ENCODE results near the gene GFM2.

Gene GFM2

DNA sequence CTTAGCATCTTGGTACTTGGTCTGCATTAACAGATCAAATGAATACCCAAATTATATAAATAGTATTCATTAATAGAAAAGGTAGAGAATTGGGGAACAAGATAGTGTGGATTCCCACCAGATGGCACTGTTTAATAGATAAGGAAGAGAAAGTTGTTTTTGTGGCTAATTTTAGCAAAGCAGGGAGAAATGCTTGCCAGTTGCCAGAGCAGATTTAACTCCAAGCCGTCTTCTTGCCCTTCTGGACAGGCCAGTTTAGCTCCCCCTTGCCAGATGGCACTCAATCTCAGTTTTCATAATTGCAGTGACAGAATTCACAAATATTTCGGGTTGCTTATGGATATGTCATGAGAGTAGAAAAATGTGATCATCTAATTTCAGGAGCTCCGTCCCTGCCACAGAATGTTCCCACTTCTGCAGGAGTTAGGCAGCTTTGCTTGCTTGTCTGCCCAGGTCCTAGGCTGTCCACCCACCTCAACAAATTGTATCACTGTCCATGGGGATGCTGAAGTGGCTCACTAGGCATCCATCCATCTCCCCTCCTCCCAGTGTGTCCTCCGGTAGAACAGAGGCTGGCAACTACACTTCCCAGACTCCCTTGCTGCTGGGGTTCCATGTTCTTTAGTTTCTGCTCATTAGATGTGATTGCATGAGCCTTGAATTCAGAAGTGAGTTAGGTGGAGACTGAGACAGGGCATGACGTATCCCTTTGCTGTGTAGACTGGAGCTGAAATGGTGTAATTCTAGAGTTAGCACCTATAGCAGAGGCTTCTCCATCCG, 93.7 kb downstream of the GFM2 start:
- no peak overlapping the region for H3K4me3 ChIP-seq (ENCODE audit: low read depth, low read length)
- DNase-seq (ENCODE audit: low read depth), result peak; percentile 43
- TF ChIP-seq, protein P1, sequence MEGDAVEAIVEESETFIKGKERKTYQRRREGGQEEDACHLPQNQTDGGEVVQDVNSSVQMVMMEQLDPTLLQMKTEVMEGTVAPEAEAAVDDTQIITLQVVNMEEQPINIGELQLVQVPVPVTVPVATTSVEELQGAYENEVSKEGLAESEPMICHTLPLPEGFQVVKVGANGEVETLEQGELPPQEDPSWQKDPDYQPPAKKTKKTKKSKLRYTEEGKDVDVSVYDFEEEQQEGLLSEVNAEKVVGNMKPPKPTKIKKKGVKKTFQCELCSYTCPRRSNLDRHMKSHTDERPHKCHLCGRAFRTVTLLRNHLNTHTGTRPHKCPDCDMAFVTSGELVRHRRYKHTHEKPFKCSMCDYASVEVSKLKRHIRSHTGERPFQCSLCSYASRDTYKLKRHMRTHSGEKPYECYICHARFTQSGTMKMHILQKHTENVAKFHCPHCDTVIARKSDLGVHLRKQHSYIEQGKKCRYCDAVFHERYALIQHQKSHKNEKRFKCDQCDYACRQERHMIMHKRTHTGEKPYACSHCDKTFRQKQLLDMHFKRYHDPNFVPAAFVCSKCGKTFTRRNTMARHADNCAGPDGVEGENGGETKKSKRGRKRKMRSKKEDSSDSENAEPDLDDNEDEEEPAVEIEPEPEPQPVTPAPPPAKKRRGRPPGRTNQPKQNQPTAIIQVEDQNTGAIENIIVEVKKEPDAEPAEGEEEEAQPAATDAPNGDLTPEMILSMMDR (IDR thresholded peaks at IDR 0.05; ENCODE audit: control insufficient read depth, extremely low read depth, insufficient read depth), result peak; percentile 52

- TF ChIP-seq, protein P1 (IDR thresholded peaks at IDR 0.05; ENCODE audit: control insufficient read depth, extremely low read depth, insufficient read depth), result no peak
- no peak for DNase-seq (ENCODE audit: low read depth)
- H3K4me3 ChIP-seq (ENCODE audit: low read depth, low read length), result no peak overlapping the region
Measured at GRCh38 chr5:74672215-74672877, 94.6 kb downstream of the GFM2 start.

Measured in LNCaP clone FGC (cell line).